ENCODE data around the gene SNTG2.

SNTG2 gene

DNA sequence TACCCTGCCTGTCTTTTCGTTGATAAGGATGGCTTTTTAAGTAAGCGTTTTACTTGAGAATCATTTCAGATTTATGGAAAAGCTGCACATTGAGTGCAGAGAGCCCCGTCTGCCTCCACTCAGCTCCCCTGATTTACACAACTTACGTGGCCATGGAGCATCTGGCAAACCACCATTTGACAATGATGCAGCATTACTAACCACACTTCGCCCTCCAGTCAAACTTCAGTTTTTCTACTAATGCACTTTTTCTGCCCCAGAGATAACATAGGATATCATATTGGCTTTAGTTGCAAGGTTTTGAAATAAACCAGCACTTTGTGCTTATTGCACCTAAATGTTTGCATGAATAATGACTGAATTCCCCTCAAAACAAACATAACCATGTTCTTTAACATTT is 297.5 kb downstream of the SNTG2 start:
- no peak for DNase-seq

DNA sequence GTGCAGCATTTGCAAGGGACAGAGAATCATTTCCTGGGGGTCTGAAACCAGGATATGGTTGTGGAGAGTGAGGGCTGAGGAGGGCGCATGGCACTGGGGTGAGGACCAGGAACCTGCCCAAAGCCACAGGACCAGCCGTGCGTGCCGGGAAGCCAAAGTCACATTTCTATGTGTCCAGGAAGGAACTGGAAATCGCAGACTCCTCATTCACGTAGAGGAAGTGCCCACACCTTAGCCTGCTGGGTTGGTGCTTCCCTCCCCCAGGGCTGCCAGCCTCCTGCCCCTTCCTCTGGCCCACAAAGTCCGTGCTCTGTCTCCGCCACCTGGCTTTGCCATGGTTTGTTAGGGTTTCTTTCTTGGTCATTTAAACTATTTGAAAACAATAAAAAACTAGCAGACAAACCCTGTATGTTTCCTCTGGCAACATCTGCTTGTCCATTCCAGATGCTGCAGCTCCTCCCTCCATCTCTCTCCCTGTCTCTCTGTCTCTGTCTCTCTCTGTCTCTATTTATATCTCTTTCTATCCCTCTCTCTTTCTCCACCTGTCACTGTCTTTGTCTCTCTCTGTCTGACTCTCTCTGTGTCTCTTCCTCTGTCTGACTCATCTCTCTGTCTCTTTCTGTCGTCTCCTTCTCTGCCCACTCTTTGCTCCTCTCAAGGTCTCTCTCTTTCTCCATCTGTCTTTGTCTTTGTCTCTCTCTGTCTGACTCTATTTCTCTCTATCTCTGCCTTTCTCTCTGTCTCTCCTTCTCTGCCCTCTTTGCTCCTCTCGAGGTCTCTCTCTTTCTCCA is 299.4 kb downstream of the SNTG2 start:
- DNase-seq, result no peak

DNA sequence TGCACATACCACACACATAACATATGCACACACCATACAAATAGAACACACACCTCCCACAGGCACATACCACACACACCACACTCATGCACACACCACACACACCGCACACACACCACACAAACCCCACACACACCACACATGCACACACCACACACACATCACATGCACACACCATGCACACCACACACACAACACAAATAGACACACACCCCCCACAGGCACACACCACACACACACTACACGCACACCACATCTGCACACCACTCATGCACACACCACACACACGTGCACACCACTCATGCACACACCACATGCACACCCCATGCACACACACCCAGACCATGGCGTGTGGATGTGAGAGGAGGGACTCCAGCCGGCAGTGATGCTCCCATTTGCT is 300.9 kb downstream of the SNTG2 start:
- no peak for DNase-seq

DNA sequence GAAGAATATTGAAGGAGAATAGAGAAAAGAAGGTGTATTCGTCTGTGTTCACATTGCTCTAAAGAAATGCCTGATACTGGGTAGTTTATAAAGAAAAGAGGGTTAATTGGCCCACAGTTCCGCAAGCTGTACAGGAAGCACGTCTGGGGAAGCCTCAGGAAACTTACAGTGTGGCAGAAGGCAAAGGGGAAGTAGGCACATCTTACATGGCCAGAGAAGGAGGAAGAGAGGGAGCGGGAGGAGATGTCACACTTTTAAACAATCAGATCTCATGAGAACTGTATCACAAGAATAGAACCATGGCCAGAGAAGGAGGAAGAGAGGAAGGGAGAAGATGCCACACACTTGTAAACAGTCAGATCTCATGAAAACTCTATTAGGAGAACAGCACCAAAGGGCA is 303.0 kb downstream of the SNTG2 start:
- no peak for DNase-seq

DNA sequence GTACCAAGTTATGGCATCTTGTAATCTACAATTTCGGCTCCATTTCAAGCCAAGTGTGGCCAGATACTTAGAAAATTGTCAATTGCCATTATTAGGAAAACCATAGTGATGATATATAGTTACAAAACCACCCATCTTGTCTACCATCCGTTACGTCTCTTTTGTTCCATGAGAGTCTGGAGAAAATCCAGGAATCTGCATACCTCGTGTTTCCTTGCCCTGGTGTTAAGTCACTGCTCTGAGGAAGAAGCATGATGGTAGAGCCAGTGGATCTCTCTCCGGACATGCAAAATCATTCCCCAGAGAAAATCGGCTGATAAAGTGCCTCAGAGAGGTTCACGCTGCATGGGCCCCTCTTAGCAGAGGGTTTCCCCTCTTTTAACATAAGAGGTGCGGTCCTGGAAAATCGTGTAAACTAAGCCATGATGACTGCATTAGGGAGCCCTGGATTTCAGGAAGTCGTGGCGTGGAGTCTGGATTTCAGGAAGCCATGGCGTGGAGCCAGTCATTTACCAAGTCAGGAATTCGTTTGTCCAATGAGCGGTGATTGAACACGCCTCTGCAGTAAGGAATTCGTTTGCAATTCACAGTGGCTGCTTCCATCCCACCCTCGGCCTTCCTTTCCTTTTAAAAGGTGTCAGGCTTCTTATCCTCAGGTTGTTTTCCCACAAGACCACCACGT is 304.2 kb downstream of the SNTG2 start:
- no peak for DNase-seq

DNA sequence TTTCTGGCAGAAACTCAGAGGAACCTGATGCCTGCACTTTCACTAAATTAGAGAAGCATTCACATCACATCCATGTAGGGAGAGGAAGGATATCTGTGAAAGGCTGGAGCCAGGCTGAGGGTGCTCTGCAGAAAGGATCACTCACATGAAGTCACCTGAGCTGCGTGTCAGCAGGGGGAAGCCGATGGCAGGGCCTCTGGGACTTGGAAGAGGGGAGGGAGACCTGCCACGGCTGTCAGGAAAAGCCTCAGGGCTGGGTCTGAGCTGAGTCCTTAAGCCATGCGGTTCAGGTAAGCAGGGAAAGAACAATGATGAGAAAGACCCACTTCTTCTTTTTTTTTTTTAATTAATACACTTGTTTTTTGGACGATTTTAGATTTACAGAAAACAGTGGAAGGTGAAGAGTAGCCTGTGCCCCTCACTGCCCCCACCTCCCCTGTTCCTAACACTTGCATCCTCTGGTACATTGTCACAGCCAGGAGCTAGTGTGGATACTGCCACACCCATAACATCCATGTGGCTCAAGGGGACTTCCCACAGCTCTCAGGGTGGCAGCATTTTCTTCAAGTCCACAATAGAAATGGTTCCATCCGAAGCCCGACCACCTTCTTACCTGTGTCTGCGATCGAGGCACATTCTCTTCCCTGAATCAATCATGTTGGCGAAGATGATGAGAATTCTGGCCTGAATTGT is 306.1 kb downstream of the SNTG2 start:
- DNase-seq, result no peak

DNA sequence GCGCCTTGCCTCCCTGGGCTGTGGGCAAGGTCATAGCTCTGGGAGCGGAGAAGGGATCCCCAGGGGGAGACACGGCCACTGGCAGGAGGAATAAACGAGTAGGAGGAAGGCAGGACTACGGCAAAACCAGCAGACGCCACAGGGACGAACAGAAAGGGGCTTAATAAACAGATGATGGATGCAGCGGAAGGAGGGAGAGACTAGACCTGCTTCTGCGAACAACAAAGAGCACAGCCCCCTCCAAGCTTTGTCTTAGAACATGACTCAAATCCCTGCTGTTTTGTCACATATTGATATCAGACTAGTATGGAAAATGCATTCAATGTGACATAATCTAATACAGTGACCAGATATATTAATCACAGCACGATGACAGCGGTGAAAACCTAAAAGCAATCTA is 306.7 kb downstream of the SNTG2 start:
- no peak for DNase-seq

DNA sequence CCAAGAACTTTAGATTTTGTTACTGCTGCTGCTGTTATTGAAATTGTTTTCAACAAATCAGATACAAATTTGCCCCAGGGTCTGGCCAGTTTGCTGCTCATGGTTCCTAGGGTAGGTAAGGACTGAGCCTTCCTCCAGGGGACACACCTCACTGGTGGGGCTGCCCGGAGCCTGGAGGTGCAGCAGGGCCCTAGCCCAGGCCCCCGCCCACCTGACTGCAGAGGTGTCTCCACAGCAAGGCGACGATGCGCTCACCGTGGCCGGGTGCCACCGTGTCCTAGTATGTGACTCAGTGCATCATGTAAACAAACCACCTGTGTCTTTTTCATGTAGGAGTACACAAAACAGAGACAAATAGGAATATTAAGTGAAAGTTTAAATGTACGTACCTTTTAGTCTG is 309.1 kb downstream of the SNTG2 start:
- no peak for DNase-seq

DNA sequence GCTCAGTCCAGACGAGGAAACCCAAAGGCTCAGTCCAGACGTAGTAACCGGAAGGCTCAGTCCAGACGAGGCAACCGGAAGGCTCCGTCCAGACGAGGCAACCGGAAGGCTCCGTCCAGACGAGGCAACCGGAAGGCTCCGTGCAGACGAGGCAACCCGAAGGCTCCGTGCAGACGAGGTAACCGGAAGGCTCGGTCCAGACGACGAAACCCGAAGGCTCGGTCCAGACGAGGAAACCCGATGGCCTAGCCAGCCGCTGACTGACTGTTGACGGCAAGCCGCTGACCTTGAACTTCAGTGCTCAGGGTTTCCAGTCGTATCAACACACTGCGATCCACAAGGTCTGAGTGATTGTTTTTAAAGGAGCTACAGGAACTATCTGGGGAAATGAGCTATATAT is 312.0 kb downstream of the SNTG2 start:
- DNase-seq, result no peak

DNA sequence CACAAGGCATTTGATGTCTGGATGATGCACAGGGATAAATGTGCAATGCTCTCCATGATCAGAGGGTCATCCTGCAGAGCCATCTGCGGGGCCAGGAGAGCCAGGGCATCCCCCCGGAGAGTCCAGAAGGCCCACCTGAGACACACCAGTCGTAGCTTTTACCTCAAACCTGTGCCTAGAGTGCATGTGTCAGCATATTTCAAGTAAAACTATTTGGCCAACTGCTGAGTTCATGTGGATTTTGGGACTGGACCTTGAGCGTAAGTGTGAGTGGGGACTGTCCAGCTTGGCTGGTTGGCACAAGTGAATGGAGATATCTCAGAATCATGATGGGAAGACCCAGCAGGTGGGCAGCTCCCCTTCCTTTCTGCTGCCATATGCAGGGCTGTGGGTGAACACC is 314.8 kb downstream of the SNTG2 start:
- DNase-seq, result no peak

DNA sequence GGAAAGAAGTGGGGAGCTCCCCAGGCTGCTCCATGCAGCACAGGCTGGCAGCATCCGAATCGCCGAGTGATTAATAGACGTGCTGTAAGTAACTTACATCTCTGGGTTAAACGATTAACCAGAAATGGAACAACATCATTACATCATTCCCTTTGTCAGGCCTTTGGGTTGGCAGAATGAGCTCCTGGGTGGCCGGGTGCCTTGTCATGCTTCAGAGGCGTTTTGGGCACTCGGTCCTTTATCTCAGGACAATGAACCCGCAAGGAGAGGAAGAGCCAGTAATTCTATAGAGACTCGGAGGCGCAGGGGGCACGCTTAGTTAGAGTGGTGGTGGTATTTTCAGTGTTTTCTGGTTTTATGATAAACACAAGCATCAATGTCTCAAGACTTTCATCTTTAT is 315.7 kb downstream of the SNTG2 start:
- DNase-seq, result no peak

DNA sequence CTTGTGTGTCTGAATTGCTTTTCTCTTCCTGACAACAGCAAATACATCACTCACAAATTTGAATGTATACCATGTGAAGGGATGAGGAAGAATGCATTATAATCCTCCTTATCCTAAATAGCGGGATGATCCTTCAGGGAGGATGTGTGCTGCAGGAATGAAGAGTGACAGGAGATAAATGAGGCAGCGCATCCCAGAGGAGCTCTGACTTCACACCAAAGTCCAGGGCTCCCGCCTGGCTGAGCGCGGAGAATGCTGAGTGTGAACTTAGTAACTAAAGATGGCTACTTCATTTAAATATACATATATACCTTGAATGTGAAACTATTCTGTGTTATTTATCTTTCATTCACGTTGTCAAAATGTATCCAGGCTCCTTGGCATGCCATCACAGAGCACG is 317.4 kb downstream of the SNTG2 start:
- no peak for DNase-seq

DNA sequence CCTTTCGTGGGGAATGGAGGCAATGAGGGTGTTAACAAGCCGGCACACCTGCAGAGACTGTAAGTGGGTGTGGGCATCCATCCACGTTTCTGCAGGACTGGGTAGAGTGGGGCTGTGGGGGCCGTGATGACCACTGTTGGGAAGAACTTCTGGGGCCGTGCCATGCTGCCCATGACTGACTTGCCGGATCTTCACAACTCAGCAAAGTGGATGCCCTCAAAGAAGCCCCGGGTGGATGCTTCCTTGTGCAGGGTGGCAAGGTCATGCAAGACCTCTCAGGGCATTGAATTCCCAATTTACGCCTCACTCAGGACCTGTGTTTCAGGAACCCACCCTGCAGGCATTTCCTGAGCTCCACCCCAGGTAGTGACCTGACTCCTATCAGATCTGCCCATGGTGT is 319.2 kb downstream of the SNTG2 start:
- no peak for DNase-seq

DNA sequence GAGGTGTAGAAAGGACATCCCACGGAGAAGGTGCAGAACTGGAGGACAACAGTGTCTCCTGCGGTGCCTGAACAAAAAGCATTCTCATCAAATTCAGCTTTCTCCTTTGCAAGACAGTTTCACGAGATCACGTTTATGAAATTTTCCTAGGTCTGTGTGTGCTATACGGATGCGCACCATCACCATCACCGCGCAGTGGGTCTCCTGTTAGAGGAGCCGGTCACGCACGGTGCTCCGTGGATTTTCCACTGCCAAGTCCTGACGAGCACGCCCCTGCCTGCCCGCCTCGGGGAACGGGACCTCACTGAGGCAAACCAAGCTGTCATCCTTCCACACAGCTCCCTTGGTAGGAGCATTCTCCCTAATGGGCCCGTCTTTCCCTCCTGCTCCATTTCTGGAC is 322.2 kb downstream of the SNTG2 start:
- no peak for DNase-seq

DNA sequence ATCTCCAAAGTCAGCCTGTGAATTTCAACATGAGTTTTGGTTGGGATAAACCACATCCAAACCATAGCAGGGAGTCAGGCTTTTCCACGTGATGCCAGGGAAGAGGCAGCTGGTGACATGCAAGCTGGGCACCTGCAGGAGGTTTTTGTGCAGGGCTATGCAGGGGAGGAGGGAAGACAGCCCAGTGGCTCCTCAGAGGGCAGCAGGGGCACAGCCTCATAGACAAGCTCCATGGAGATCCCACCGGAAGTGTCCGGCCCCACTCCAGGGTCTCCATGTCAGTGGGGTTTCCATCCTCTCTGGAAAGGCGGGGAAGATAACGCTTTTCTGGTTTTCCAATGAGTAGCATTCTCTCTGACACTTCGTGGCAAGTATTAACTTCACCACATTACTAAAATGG is 327.0 kb downstream of the SNTG2 start:
- no peak for DNase-seq

DNA sequence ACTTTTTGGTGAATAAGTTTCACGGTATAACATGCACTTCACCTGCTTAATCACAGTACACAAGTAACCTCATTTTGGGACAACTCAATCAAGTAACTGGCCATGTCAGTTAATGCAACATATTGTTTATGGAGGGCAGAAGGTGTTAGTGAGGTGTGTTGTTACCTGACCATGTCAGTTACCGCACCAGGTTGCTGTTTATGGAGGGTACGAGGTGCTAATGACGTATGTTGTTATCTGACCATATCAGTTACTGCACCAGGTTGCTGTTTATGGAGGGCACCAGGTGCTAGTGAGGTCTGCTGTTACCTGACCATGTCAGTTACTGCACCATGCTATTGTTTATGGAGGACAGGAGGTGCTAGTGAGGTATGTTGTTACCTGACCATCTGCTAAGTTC is 327.5 kb downstream of the SNTG2 start:
- no peak for DNase-seq

DNA sequence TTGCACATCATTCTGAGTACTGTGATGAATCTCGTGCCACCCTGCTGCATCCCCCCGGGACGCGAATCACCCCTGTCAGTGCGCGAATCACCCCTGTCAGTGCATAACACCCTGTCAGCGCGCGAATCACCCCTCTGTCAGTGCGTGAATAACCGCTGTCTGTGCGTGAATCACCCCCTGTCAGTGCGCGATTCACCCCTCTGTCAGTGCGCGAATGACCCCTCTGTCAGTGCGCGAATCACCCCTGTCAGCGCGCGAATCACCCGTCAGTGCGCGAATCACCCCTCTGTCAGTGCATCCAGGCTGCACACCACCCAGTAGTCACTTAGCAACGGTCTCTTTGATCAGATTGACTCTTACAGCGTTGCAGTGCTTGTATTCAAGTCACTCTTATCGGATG is 328.2 kb downstream of the SNTG2 start:
- no peak for DNase-seq

DNA sequence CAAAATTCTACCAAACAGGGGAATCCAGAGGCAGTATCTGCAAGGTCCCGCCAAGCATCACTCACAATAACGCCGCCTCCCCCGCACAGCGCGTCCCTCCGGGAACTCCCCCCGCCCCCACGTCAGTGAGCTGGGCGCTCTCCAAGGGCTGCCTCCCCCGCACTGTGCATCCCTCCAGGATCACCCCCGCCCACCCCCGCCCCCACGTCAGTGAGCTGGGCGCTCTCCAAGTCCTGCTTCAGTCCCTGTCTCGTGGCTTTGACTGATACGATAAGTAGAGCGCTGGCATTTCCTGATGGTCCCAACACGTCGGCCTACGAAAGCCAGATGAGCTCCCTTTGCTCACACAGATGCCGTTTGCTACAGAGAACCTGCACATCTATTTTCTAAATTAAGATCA is 331.9 kb downstream of the SNTG2 start:
- no peak for DNase-seq

DNA sequence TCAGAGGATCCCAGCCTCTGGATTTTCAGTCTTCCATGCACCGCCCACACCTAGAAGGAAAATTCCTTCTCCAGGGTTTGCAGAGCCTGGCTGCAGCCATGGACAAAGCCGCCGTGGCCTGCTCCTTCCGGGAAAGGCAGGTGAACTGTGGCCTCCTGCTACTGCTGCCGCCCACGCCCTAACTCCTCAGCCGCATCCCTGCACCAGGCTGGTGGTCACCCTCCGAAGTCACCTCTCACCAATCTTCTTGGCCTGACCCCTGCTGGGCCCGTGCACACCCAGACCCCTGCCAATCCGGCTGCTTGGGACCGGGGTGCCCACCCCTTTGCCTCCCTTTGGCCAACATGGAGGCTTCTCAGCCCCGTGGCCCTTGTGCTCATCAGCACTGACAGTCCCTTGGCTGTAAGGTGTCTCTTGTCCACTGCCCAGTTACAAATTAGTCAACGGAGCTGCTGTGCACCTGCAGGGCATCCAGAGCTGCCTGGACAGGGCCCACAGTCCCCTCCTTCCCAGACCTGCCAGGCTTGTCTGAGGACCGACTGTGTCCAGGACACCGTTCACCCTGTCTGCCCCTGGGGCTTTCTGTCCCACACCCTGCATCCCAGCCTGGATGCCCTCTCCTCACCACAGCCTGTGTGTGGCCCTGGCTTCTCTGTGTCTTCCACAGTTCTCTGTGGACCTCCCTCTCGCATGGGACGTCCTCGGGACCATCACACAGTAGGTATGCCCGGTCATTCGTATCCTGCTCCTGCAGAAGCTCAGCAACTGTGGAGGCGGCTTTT is 332.6 kb downstream of the SNTG2 start:
- no peak for DNase-seq

DNA sequence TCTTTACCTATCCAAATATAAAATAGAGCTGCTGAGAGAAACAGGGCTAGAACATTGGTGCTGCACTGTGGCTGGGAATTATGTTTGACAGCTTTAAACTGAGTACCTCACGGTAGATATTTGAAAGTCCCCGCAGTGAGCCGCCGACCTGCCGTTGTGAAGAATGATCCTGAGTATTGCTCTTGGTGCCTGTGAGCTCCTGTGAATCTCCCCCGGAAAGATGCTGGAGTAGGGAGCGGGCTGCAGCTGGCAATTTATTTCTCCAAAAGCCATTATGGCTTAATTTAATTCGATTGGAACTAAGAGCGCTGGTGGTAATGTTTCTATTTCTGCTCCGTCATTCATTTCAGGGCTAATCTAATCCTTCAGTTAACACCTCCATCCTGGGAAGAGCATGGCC is 333.2 kb downstream of the SNTG2 start:
- no peak for DNase-seq

DNA sequence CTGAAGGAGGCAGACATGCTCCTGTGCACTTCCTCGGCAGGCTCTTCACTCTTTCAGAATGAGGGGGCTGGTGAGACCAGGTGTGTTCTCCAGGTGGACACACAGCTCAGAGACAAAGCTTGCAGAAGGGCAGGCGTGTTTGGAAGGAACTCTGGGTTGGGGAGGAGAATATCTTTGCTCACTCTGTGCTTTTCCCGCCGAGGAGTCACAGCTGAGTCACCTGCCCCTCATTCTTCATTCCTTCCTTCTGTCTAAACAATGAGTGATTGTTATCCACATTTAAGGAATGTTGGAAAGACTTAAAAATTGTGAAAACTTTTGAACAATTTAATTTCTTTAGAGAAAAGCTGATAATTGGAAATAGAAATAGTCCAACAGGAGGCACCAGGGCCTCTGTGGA is 336.3 kb downstream of the SNTG2 start:
- no peak for DNase-seq

DNA sequence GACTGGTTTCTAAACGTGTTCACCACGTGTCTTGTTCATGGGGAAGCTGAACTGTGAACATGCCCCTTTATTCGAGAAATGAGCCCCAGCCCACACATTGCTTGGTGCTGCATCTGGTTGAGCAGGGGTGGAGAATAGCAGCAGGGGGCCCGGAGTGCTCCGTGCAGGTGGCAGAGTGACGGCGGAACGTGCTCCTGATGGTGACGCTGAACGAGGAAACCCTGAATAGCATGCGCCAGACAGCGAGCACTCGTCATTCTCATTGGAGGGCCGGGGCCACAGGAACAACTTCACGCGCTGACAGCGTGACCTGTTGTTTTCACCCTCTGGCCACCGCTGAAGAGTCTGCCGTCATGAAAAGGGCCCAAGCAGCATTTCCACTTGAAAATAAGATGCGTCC is 336.8 kb downstream of the SNTG2 start:
- DNase-seq, result no peak

DNA sequence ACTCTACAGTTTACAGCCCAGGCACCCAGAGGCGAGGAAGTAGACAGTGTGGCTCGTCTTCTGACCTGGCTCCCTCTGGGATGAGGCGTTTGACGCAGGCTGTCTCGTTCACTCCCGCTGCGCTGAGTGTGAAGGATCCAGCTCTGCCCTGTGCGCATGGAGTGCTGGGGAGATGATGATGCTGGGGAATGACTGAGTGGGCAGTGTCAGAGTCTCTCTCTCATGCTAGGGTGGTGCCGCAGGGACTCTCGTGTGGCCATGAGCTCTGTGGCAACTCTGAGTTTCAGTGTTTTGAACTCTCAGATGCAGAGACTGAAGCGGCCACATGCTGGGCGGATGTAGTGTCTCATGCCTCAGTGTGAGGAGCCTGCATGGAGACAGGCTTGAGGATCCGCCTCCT is 344.3 kb downstream of the SNTG2 start:
- no peak for DNase-seq

DNA sequence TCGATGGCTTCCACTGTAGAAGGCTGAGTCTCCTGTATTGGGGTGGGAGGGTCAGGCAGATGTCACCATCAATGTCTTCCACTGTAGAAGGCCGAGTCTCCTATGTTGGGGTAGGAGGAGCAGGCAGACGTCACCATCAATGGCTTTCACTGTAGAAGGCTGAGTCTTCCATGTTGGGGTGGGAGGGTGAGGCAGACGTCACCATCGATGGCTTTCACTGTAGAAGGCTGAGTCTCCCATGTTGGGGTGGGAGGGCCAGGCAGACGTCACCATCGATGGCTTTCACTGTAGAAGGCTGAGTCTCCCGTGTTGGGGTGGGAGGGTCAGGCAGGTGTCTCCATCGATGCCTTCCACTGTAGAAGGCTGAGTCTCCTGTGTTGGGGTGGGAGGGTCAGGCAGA is 345.1 kb downstream of the SNTG2 start:
- no peak for DNase-seq
